Sigmoid colon (tissue), 7 donors: ENCODE data around the gene SLC25A30. TPM values are rescaled to one million over a fixed set of nuclear protein-coding genes. Genes with fewer than 3 reads are reported as not detected.

Experiments used
- DNase-seq: peaks from one replicate; pipeline ENCODE4 v3.0.0-alpha.2; 2019
- H3K27ac ChIP-seq, 4 donors: fragments of 200-600 bp; sonication (generic); one replicate each; pipeline ENCODE4 v1.5.1; 2016 to 2019; ENCODE audit warnings: mild to moderate bottlenecking in 1 of 4
- H3K27me3 ChIP-seq, 3 donors: fragments of 200-600 bp; sonication (generic); one replicate each; pipeline ENCODE4 v1.5.1; 2019; ENCODE audit warnings: mild to moderate bottlenecking in 1 of 3
- H3K36me3 ChIP-seq, 4 donors: fragments of 200-600 bp; sonication (generic); one replicate each; pipeline ENCODE4 v1.5.1; 2016 to 2019
- H3K4me1 ChIP-seq, 4 donors: fragments of 200-600 bp; sonication (generic); one replicate each; pipeline ENCODE4 v1.5.1; 2017 to 2019
- H3K4me3 ChIP-seq, 4 donors: fragments of 200-600 bp; sonication (generic); one replicate each; pipeline ENCODE4 v1.5.1; 2017 to 2019; ENCODE audit warnings: mild to moderate bottlenecking in 2 of 4, moderate library complexity in 1 of 4
- H3K9me3 ChIP-seq, 4 donors: fragments of 200-600 bp in 3 of 4; sonication (generic) in 3 of 4; one replicate each; pipeline versions ENCODE4 v1.5.1 to v1.6.1; 2013 to 2019
- EP300 ChIP-seq, 4 donors: sonication (generic); formaldehyde crosslinking; IDR thresholded peaks; one replicate each; pipeline ENCODE4 v1.6.1; 2017; ENCODE audit warnings: antibody characterized with exemption in 4 of 4
- POLR2A ChIP-seq, 2 donors: fragments of 450-650 bp; IDR thresholded peaks; one replicate each; pipeline ENCODE4 v1.6.1; 2016; ENCODE audit warnings: antibody characterized with exemption in 2 of 2, mild to moderate bottlenecking in 2 of 2, moderate library complexity in 2 of 2
- POLR2AphosphoS5 ChIP-seq, 4 donors: sonication (generic); formaldehyde crosslinking; IDR thresholded peaks; one replicate each; pipeline ENCODE4 v1.6.1; 2017; ENCODE audit warnings: antibody characterized with exemption in 4 of 4
- WGBS, 2 donors: extraction: QIAGEN DNeasy Blood & Tissue Kit; methylation state at CpG; one replicate each; pipeline ENCODE4 v1.1.7; 2013; 5-methylcytosine and 5-hydroxymethylcytosine counted together
- intact Hi-C: fragments of 100-400 bp; cut with DNase I; formaldehyde crosslinking; loops from one replicate; pipeline ENCODE4 v1.15.1; 2023
- polyA plus RNA-seq, 3 donors: library from polyadenylated mRNA; stranded (reverse); fragments of 200-250 nt; gene quantifications; one replicate each; pipeline ENCODE4 v1.2.3, GENCODE V29; 2013
- total RNA-seq, 4 donors: library from RNA; depleted of rRNA; stranded (reverse); fragments of >200 nt; gene quantifications; one replicate each; pipeline ENCODE4 v1.1.0, GENCODE V29; 2016
- TF ChIP-seq, protein P1 (sequence below), 4 experiments: fragments of 450-650 bp in 3 of 4; fragments of 200-600 bp in 1 of 4; IDR thresholded peaks; one replicate each; pipeline ENCODE4 v1.5.1; 2016 to 2019; ENCODE audit warnings: antibody characterized with exemption in 4 of 4, mild to moderate bottlenecking in 3 of 4, moderate library complexity in 2 of 4
- donor health status: healthy with polysubstance abuse.
- donor health status: Bipolar disorder and iron deficiency.
- donor health status: healthy.

Gene SLC25A30
- total and polyA plus RNA-seq, 7 donors = 5.8 to 15.9 (median 9.1) TPM

DNA sequence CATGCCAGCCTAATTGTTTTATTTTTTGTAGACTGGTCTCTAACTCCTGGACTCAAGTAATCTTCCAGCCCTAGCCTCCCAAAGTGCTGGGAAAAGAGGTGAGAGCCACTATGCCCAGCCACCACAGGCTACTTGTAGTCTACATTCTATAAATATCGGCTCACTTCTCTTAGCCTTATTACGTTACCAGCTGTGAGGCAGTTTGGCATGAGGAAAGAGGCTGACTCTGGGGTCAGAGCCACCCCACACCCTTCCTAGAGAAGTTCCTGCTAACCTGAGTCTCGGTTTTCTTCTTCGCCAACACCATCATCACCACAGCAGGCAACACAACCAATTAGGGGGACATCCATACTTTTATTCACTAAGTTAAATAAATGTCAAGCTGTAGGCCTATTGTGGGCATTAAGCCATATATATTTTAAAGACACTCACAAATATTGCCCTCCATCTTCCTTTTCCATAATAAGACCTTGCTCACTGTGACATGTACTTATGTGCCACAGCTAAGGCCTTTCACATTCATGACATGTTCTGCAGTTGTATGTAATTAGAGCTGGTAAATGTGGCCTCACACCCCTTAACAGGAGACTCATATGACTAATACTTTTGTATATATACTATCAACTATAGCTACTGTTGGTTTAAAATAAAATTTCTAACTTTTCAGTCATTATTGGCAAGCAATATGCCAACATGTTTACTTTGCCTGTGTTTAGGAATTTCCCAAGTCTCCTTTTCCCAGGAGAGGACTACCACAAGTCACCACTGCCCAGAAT is 5.7 kb downstream of the SLC25A30 start:
- H3K36me3 ChIP-seq = peaks cover 0 to 34% (median 9%) of the 10 kb centered on the region in 4 donors
- no peak for TF ChIP-seq POLR2A (IDR thresholded peaks at IDR 0.05)
- TF ChIP-seq EP300 (IDR thresholded peaks at IDR 0.05) = no peak
- no peak for TF ChIP-seq POLR2AphosphoS5 (IDR thresholded peaks at IDR 0.05)
- TF ChIP-seq, protein P1, sequence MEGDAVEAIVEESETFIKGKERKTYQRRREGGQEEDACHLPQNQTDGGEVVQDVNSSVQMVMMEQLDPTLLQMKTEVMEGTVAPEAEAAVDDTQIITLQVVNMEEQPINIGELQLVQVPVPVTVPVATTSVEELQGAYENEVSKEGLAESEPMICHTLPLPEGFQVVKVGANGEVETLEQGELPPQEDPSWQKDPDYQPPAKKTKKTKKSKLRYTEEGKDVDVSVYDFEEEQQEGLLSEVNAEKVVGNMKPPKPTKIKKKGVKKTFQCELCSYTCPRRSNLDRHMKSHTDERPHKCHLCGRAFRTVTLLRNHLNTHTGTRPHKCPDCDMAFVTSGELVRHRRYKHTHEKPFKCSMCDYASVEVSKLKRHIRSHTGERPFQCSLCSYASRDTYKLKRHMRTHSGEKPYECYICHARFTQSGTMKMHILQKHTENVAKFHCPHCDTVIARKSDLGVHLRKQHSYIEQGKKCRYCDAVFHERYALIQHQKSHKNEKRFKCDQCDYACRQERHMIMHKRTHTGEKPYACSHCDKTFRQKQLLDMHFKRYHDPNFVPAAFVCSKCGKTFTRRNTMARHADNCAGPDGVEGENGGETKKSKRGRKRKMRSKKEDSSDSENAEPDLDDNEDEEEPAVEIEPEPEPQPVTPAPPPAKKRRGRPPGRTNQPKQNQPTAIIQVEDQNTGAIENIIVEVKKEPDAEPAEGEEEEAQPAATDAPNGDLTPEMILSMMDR (IDR thresholded peaks at IDR 0.05) = no peak
- no peak overlapping the region for H3K27ac ChIP-seq
- no peak for DNase-seq
- H3K27me3 ChIP-seq = no peaks in the 10 kb centered on the region
- intact Hi-C loops = no loop called here
- 90 to 94% methylated on average over 4 of the region's 4 CpGs for WGBS, 2 donors
- H3K4me3 ChIP-seq = no peak overlapping the region
- peaks cover 0 to 37% (median 29%) of the 10 kb centered on the region in 4 donors for H3K4me1 ChIP-seq
- no peaks in the 10 kb centered on the region for H3K9me3 ChIP-seq

DNA sequence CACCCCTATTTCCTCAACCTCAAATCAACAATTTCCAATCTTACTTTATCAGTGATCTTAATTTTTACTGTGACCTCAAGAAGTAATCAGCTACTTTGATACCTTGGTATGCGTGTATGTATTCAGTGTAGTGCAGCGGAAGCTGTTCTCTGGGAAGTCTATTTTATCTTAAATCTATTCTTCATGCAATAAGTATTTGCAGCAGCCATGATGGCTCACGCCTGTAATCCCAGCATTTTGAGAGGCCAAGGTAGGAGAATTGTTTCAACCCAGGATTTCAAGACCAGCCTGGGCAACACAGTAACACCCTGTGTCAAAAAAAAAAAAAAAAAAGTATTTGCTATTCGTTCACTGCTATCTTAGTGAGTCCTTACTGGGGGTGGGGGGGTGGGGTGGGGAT is 6.5 kb downstream of the SLC25A30 start:
- no peak overlapping the region for H3K4me3 ChIP-seq
- no peaks in the 10 kb centered on the region for H3K9me3 ChIP-seq
- TF ChIP-seq POLR2A (IDR thresholded peaks at IDR 0.05) = no peak
- TF ChIP-seq, protein P1 (IDR thresholded peaks at IDR 0.05) = no peak
- TF ChIP-seq EP300 (IDR thresholded peaks at IDR 0.05) = no peak
- TF ChIP-seq POLR2AphosphoS5 (IDR thresholded peaks at IDR 0.05) = no peak
- peaks cover 0 to 29% (median 21%) of the 10 kb centered on the region in 4 donors for H3K4me1 ChIP-seq
- H3K36me3 ChIP-seq = peaks cover 0 to 42% (median 11%) of the 10 kb centered on the region in 4 donors
- no peaks in the 10 kb centered on the region for H3K27me3 ChIP-seq
- DNase-seq = no peak
- WGBS, 2 donors = 90 to 95% methylated on average over 4 of the region's 4 CpGs
- H3K27ac ChIP-seq = no peak overlapping the region
- intact Hi-C loops = no loop called here

DNA sequence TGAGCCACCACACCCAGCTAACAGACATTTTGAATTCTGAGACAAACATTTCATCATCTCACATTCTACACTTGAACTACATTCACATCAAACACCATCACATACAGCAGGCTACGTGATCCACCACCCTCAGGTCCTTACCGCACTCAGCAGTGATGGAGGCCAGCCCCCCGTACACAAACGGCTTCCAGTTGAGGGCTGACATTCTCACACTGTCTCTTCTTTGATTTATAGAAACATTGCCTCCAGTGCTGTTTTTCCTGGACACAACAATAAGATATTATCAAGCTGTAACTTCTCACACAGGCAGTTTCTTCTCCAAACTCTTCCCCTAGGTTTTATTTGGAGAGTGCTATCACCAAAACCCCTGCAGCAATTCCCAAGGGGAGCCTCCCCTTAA is 7.0 kb downstream of the SLC25A30 start:
- Histone ChIP-seq H3K4me3 (no peak overlapping the region), H3K4me1 (peaks cover 0 to 25% (median 17%) of the 10 kb centered on the region in 4 donors), H3K36me3 (peaks cover 0 to 46% (median 11%) of the 10 kb centered on the region in 4 donors), H3K9me3 (no peaks in the 10 kb centered on the region), H3K27me3 (no peaks in the 10 kb centered on the region), H3K27ac (no peak overlapping the region)
- DNase-seq = no peak
- TF ChIP-seq POLR2A (IDR thresholded peaks at IDR 0.05) (no peak), EP300 (IDR thresholded peaks at IDR 0.05) (no peak), POLR2AphosphoS5 (IDR thresholded peaks at IDR 0.05) (no peak)
- TF ChIP-seq, protein P1 (IDR thresholded peaks at IDR 0.05) = no peak
- intact Hi-C loops = no loop called here
- 87% methylated on average over 4 of the region's 4 CpGs for WGBS, 2 donors

DNA sequence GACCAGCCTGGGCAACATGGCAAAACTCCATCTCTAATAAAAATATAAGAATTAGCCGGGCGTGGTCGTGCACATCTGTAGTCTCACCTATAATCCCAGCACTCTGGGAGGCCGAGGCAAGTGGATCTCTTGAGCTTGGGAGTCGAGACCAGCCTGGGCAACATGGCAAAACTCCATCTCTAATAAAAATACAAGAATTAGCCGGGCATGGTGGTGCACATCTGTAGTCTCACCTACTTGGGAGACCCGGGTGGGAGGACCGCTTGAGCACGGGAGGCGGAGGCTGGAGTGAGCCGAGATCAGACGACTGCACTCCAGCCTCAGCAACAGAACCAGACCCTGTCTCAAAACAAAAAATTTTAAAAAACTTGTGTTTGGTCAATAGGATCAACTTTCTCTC is 7.7 kb downstream of the SLC25A30 start:
- no peak overlapping the region for H3K27ac ChIP-seq
- 86 to 95% methylated on average over 12 of the region's 12 CpGs for WGBS, 2 donors
- no peak for DNase-seq
- TF ChIP-seq, protein P1 (IDR thresholded peaks at IDR 0.05) = no peak
- TF ChIP-seq EP300 (IDR thresholded peaks at IDR 0.05) = no peak
- no peak for TF ChIP-seq POLR2AphosphoS5 (IDR thresholded peaks at IDR 0.05)
- no peak for TF ChIP-seq POLR2A (IDR thresholded peaks at IDR 0.05)
- no peak overlapping the region for H3K4me3 ChIP-seq
- peaks cover 0 to 18% (median 15%) of the 10 kb centered on the region in 4 donors for H3K4me1 ChIP-seq
- no peaks in the 10 kb centered on the region for H3K9me3 ChIP-seq
- H3K36me3 ChIP-seq = peaks cover 0 to 54% (median 11%) of the 10 kb centered on the region in 4 donors
- H3K27me3 ChIP-seq = no peaks in the 10 kb centered on the region
- intact Hi-C loops = no loop called here
